ENCODE results near the gene TMSB4X.

- no peak for TF ChIP-seq EZH2 (IDR thresholded peaks at IDR 0.05)
- no peak for TF ChIP-seq POLR2AphosphoS5 (IDR thresholded peaks at IDR 0.05; ENCODE audit: borderline replicate concordance, low read depth, low read length)
- no peak for TF ChIP-seq FOXP2 (optimal IDR thresholded peaks at IDR 0.05; ENCODE audit: control extremely low read depth, extremely low read length, insufficient read depth)
Measured at GRCh38 chrX:12934850-12935249, 40.1 kb upstream of the TMSB4X start.
